Measurements from ENCODE around the gene TPX2.
A peak's percentile ranks its signal among the peaks of the same experiment; 100 is the strongest.
"Not testable (repeated sequence)": the region's sequence is repeated elsewhere in the genome, so short reads cannot be mapped to it uniquely, and the experiment has no call there.

Gene TPX2

GRCh38 chr20:31720486-31721407 is 18.3 kb upstream of the TPX2 start:
- no peak for DNase-seq

GRCh38 chr20:31721408-31722256 is 17.5 kb upstream of the TPX2 start:
- no peak for DNase-seq

GRCh38 chr20:31722257-31723068 is 16.6 kb upstream of the TPX2 start, which contains the start of gene BCL2L1:
BCL2L1 (minus strand) TSS chr20:31722868; CDS start chr20:31722218, 650 bp downstream.
- DNase-seq = peak; percentile 90

- DNase-seq = no peak
These were observed 16.1 kb upstream of the TPX2 start for GRCh38 chr20:31723069-31723318.

- peak; percentile 98 for DNase-seq
These were observed 15.6 kb upstream of the TPX2 start for GRCh38 chr20:31723319-31724078.

- DNase-seq = no peak
These were observed 7.8 kb upstream of the TPX2 start for GRCh38 chr20:31731321-31731717.

GRCh38 chr20:31739550-31739977 is 474 bp downstream of the TPX2 start:
- DNase-seq = no peak

GRCh38 chr20:31740208-31740607 is 1.1 kb downstream of the TPX2 start:
- DNase-seq = no peak

- DNase-seq = no peak
These were observed 1.7 kb downstream of the TPX2 start for GRCh38 chr20:31740656-31741323.

- DNase-seq = no peak
These were observed 7.2 kb downstream of the TPX2 start for GRCh38 chr20:31746068-31746878.

- not testable (repeated sequence) for DNase-seq
These were observed 7.9 kb downstream of the TPX2 start for GRCh38 chr20:31747028-31747427.

- peak; percentile 62 for DNase-seq
These were observed 8.6 kb downstream of the TPX2 start for GRCh38 chr20:31747640-31748039.

GRCh38 chr20:31749223-31749622 is 10.1 kb downstream of the TPX2 start:
- no peak for DNase-seq

- DNase-seq = no peak
These were observed 12.0 kb downstream of the TPX2 start for GRCh38 chr20:31751126-31751525.

GRCh38 chr20:31757254-31757653 is 18.2 kb downstream of the TPX2 start:
- no peak for DNase-seq

GRCh38 chr20:31758521-31758920 is 19.4 kb downstream of the TPX2 start:
- no peak for DNase-seq

- no peak for DNase-seq
These were observed 19.9 kb downstream of the TPX2 start for GRCh38 chr20:31758991-31759390.

GRCh38 chr20:31759836-31760518 is 20.9 kb downstream of the TPX2 start:
- DNase-seq = no peak

GRCh38 chr20:31760519-31761240 is 21.6 kb downstream of the TPX2 start:
- no peak for DNase-seq

All from femur (tissue), 1 donor.